Vagina (tissue), 2 donors: ENCODE data around the gene DHX15.

ENCODE experiments used
- CTCF ChIP-seq, 3 experiments: fragments of 450-650 bp in 2 of 3; fragments of 200-600 bp in 1 of 3; sonication (generic) in 1 of 3; IDR thresholded peaks; one replicate each; pipeline ENCODE4 v1.5.1; 2017 to 2019; ENCODE audit warnings: antibody characterized with exemption in 3 of 3, mild to moderate bottlenecking in 2 of 3, moderate library complexity in 2 of 3
- POLR2A ChIP-seq, 2 donors: fragments of 450-650 bp; IDR thresholded peaks; one replicate each; pipeline ENCODE4 v1.6.1; 2017; ENCODE audit warnings: antibody characterized with exemption in 2 of 2, mild to moderate bottlenecking in 2 of 2, moderate library complexity in 2 of 2
- POLR2AphosphoS5 ChIP-seq, 2 donors: sonication (generic); formaldehyde crosslinking; IDR thresholded peaks; one replicate each; pipeline ENCODE4 v1.9.0; 2017; ENCODE audit warnings: antibody characterized with exemption in 2 of 2, mild to moderate bottlenecking in 2 of 2, low read depth in 1 of 2; ENCODE audit not compliant: insufficient read depth in 1 of 2

- no peak for TF ChIP-seq CTCF (IDR thresholded peaks at IDR 0.05)
- TF ChIP-seq POLR2A (IDR thresholded peaks at IDR 0.05), result no peak
- TF ChIP-seq POLR2AphosphoS5 (IDR thresholded peaks at IDR 0.05; ENCODE audit: insufficient read depth in 1 of 2, low read depth in 1 of 2), result no peak
Measured at GRCh38 chr4:24551492-24552289, 32.7 kb downstream of the DHX15 start.
